NCI-H2196 (cell line): ENCODE results near the gene CSNK1E.
A peak's percentile ranks its signal among the peaks of the same experiment; 100 is the strongest.

ENCODE experiments used
- DNase-seq: peaks from one replicate; lab custom pipeline; 2025; ENCODE audit not compliant: unreplicated experiment; lab: John Stamatoyannopoulos, UW

CSNK1E gene

DNA sequence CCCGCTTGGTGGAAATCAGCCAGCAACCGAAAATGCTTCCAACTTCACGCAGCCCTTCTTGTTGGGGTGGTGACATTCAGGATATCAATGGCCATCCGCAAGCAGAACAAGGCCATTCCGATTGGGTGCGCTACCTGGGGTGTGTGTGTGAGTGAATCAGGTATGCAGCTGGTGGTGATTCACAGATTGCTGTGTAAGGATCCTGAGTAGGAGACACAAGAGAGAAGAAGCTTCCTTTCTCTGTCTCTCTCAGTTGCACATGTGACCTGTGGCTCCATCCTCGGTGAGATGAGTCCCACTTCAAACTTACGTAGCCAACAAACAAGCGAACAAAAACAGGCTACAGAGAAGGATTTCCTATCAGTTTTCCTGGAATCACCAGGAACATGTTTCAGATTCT lies 34.8 kb downstream of the CSNK1E start:
- no peak for DNase-seq

DNA sequence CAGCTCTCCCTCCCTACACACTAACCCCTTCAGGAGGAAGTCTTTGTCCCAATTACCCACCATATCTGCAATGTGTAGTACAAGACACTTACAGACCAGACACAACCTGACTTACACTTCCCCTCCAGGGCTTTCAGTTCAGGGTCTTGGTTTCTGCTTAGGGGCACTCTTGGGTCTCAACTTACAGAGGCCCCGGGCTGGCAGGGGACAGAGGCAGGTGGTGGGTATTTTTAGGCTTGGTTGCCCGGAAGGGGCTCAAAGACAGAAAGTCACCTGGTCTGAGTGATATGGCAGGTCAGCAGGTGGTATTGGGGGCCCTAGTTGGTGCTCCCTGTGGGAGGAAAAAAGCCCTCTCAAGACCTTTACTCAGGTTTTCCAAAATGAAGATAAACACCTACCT lies 41.1 kb downstream of the CSNK1E start:
- no peak for DNase-seq

- DNase-seq: no peak
Observed at GRCh38 chr22:38273135-38273826, 44.0 kb downstream of the CSNK1E start.

- DNase-seq: peak; percentile 56
Observed at GRCh38 chr22:38272373-38273134, 44.7 kb downstream of the CSNK1E start, which contains the start of gene TMEM184B. TMEM184B (minus strand) TSS chr22:38273010; CDS start chr22:38247961, 25,049 bp downstream.

GRCh38 chr22:38271927-38272372 lies 45.3 kb downstream of the CSNK1E start:
- no peak for DNase-seq

GRCh38 chr22:38271101-38271500 lies 46.1 kb downstream of the CSNK1E start:
- no peak for DNase-seq

DNA sequence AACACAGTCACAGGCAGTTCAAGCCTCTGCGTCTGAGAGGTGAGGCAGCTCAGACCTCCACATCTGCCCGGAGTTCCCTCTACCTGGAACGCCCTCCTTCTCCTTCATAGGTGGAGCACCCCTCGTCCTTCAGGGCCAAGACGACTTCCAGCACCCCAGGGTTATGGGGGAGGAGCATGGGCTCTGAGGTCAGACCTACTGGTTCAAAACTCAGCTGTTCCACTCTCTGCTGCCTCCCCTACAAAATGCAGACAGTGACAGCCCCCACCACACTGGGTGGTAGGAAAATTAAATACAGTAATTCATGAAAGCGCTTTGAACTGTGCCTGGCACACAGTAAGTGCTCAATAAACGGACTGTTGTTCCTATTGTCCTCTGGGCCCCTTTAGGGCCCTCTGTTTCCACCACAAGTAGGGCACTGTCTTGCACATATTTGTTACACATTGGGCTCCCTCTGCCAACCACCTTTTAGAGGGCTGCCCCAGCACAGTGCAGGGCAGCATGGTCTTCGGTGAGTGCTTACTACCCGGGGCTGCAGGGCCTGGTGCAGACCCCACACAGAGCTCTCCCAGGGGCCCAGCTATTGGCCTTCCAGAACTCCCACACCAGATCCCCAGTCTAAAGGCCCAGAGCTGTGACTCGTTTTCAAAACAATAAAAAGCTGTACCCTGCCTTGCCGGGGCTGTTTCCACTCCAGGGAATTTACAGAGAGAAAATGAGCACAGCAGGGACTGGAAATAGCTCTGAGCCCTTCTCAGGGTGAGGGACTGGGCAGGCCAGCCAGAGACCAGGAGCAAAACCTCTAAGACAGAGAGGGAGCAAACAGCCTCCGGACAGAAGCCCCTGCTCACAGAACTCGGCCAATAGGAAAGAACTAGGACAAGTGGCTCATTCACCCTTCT lies 46.9 kb downstream of the CSNK1E start:
- no peak for DNase-seq

DNA sequence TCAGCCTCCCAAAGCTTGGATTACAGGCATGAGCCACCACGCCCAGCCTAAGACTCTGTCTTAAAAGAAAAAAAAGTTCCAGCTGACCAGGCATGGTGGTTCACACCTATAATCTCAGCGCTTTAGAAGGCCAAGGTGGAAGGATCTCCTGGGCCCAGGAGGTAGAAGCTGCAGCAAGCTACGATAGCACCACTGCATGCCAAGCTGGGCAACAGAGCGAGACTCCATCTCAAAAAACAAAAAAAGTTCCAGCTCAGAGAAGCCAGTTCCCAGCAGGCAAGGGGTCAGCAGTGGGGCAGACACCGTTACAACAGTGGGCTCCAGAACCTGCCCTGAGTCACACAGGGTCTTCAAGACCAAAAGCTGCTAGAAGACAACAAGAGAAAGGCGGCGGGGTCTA lies 47.8 kb downstream of the CSNK1E start:
- DNase-seq: no peak

GRCh38 chr22:38267086-38267485 lies 50.1 kb downstream of the CSNK1E start:
- DNase-seq: no peak

DNA sequence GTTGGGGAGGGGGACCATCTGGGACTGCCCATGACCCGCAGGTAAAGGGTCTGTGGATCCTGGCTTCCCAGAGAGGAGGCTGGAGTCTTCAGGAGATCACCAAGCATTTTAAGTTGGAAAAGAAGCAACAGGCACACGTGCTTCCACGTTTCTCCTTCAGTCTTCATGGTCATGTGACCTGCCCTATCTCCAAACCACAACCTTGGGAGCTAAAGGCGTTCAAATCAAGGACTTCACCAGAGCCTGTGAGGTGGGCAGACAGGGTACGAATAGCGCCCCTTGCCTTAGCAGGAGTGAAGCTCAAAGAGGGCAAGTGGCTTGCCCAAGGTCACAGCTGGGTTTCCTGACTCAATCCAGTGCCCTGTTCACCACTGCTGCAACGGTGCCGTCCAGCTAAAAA lies 51.1 kb downstream of the CSNK1E start:
- no peak for DNase-seq

GRCh38 chr22:38264322-38264843 lies 52.9 kb downstream of the CSNK1E start:
- no peak for DNase-seq

GRCh38 chr22:38262051-38262795 lies 55.0 kb downstream of the CSNK1E start:
- no peak for DNase-seq

- no peak for DNase-seq
Observed at GRCh38 chr22:38260761-38261681, 56.2 kb downstream of the CSNK1E start.

DNA sequence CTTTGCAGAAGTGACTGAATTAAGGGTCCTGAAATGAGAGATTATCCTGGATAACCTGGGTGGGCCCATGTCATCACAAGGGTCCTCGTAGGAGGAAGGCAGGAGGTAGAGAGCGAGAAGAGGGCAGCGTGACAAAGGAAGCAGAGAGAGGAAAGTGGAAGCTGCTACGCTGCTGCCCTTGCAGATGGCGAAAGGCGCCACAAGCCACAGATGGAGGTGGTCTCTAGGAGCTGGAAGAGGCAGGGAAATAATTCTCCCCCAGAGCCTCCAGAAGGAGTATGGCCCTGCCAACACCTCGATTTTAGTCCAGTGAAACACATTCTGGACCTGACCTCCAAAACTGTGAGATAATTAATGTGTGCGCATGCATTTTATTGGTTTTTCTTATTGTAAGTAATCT lies 57.9 kb downstream of the CSNK1E start:
- no peak for DNase-seq

- no peak for DNase-seq
Observed at GRCh38 chr22:38258895-38259294, 58.3 kb downstream of the CSNK1E start.

DNA sequence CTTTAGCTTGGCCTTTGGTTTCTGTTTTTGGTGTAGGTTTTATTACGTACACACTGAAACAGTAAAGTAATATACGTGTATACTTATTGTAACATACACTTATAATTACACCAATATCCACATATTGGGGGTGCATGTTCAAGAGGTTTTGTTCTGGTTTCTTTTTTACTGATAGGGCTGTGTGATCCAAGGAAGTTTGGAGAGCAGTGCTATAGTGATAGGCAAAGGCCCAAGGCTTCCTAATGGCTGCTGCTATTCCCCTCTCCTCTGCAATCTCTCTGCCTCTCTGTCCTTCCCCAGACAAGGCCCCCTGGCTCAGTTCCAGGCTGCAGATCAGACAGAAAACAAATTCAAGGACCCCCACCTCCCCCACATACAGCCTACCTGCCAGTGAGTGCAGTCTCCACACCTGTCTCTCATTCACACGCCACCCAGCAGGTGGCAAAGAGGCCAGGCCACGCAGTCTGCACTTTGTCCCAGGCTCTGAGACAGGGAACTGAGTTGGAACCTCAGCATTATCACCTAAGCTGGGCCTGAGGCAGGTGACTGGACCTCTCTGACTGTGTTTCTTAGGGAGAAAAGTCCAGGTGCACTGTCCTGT lies 59.5 kb downstream of the CSNK1E start:
- no peak for DNase-seq

DNA sequence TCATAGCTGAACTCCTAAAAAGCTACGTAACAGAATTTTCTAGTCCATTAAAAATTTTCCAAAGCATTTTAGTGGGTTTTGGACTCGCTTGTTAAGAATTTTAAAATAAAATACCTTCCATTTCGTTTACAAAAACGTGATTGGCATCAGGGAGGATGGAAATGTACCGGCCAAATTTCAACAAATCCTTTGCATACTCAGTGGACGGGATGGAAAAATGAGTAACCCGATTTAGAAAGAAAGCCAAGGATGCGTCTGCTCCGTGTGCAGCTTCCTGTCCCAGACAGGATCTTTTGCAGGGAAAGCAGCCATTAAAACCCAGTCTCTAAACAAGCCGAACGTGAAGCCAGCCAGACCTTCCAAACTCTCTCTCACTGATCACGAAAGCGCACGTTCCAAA lies 60.1 kb downstream of the CSNK1E start:
- no peak for DNase-seq

GRCh38 chr22:38255697-38256096 lies 61.5 kb downstream of the CSNK1E start:
- no peak for DNase-seq

DNA sequence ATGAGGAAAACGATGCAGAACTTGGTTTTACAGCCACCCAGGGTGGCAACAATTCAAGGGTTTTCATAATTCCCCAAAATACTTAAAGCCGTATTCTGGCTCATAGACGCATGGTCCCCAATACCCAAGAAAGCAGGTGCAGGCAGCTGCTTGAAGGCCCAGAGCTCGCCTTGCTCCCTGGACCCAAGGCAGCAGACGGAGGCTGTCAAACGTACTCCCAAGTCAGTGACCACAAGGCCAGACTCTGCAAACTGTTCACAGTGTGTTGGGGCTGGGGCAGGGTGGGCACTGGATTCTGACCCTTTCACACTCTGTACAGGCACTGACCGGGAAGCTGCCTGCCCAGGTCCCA lies 65.9 kb downstream of the CSNK1E start:
- DNase-seq: no peak
